GM12878 (cell line): ENCODE results near the gene GZMM. TPM values are rescaled to one million over a fixed set of nuclear protein-coding genes. Genes with fewer than 3 reads are reported as not detected.
A peak's percentile ranks its signal among the peaks of the same experiment; 100 is the strongest.

Experiments used
- ATF2 ChIP-seq: IDR thresholded peaks from 2 replicates; pipeline ENCODE4 v1.6.1; 2012; ENCODE audit warnings: low read length, inconsistent platforms
- CREM ChIP-seq: IDR thresholded peaks from 2 replicates; pipeline ENCODE4 v1.6.1; 2014; ENCODE audit warnings: antibody characterized with exemption, low read depth
- DPF2 ChIP-seq: fragments of 450-650 bp; IDR thresholded peaks from 2 replicates; pipeline ENCODE4 v1.6.1; 2017; ENCODE audit warnings: mild to moderate bottlenecking
- MAX ChIP-seq: IDR thresholded peaks from 2 replicates; pipeline ENCODE4 v1.6.1; 2012; ENCODE audit warnings: low read depth, low read length, improper control_type of control experiment
- MEF2A ChIP-seq: IDR thresholded peaks from 2 replicates; pipeline ENCODE4 v1.6.1; 2011; ENCODE audit warnings: low read depth, mild to moderate bottlenecking, low read length, moderate library complexity; ENCODE audit not compliant: insufficient read depth
- NR2F1 ChIP-seq: fragments of 450-650 bp; conservative IDR thresholded peaks from 2 replicates; pipeline ENCODE4 v1.6.1; 2017; ENCODE audit warnings: mild to moderate bottlenecking
- RAD21 ChIP-seq: IDR thresholded peaks from 2 replicates; pipeline ENCODE4 v1.6.1; 2011; ENCODE audit warnings: mild to moderate bottlenecking, low read depth, low read length, moderate library complexity; ENCODE audit not compliant: insufficient read depth
- SMARCA5 ChIP-seq: fragments of 450-650 bp; IDR thresholded peaks from 2 replicates; pipeline ENCODE4 v1.6.1; 2017; ENCODE audit warnings: mild to moderate bottlenecking
- polyA plus RNA-seq, 11 experiments: library from polyadenylated mRNA; depleted of rRNA in 4 of 11; unstranded in 6 of 11; stranded (reverse) in 5 of 11; fragments of >200 nt; fragmentation: Nextera tagmentation in 4 of 11; fragmentation: Illumina TruSeq in 1 of 11; extraction: Ambion mirVana in 4 of 11; extraction: Trizol in 1 of 11; gene quantifications; 1 replicate in 1 of 11; 2 replicates in 10 of 11; pipeline versions ENCODE4 v1.2.1 to v1.2.3, GENCODE V29; 2011 to 2016; ENCODE audit warnings: inconsistent platforms in 2 of 11, missing spikeins in 2 of 11, low read depth in 1 of 11
- total RNA-seq, 4 experiments: library from RNA; depleted of rRNA in 3 of 4; stranded (reverse); fragments of >200 nt in 3 of 4; fragmentation: Illumina TruSeq in 1 of 4; extraction: Trizol in 1 of 4; gene quantifications; 2 replicates each; pipeline versions ENCODE4 v1.2.1 to v1.2.3, GENCODE V29; 2013 to 2021
- TF ChIP-seq, protein P1 (sequence below): fragments of 150-350 bp; IDR thresholded peaks from 2 replicates; pipeline ENCODE4 v1.6.1; 2014; ENCODE audit warnings: mild to moderate bottlenecking, low read depth, low read length

The GZMM gene
- total and polyA plus RNA-seq, 10 of the 15 experiments (the other 5 are each of a cell fraction or from before 2014, with no cell fraction given): 0.09 to 0.48 (median 0.23) TPM; not detected in 7

- TF ChIP-seq, protein P1, sequence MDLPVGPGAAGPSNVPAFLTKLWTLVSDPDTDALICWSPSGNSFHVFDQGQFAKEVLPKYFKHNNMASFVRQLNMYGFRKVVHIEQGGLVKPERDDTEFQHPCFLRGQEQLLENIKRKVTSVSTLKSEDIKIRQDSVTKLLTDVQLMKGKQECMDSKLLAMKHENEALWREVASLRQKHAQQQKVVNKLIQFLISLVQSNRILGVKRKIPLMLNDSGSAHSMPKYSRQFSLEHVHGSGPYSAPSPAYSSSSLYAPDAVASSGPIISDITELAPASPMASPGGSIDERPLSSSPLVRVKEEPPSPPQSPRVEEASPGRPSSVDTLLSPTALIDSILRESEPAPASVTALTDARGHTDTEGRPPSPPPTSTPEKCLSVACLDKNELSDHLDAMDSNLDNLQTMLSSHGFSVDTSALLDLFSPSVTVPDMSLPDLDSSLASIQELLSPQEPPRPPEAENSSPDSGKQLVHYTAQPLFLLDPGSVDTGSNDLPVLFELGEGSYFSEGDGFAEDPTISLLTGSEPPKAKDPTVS: no peak
- 0 out of 2 replicates have a peak, but pooled peaks have one; percentile 7 for TF ChIP-seq DPF2
- TF ChIP-seq MAX: peak; percentile 83
- TF ChIP-seq ATF2: no peak
- TF ChIP-seq CREM: peak; percentile 66
- TF ChIP-seq RAD21: peak; percentile 71
- 0 out of 2 replicates have a peak, but pooled peaks have one; percentile 20 for TF ChIP-seq MEF2A
- peak; percentile 57 for TF ChIP-seq NR2F1
- TF ChIP-seq SMARCA5: peak; percentile 95
- TF ChIP-seq, all 136 proteins: peak for 37
Measured at GRCh38 chr19:510606-511100, 33.2 kb upstream of the GZMM start (continued).
